Measurements from ENCODE around the gene CCDC146. TPM values are rescaled to one million over a fixed set of nuclear protein-coding genes. Genes with fewer than 3 reads are reported as not detected.

Gene CCDC146
- total RNA-seq, 2 donors from 2014 or later: 3.6 to 12.7 TPM

- Histone ChIP-seq H3K4me1 (peaks cover 0 to 3% of the 10 kb centered on the region in 2 donors), H3K9me3 (no peaks in the 10 kb centered on the region), H3K4me3 (no peak overlapping the region), H3K36me3 (no peaks in the 10 kb centered on the region), H3K27ac (no peak overlapping the region), H3K27me3 (no peaks in the 10 kb centered on the region)
- no peak for TF ChIP-seq CTCF (IDR thresholded peaks at IDR 0.05)
- DNase-seq (ENCODE audit: low spot score): no peak
These were observed 59.3 kb downstream of the CCDC146 start for GRCh38 chr7:77181734-77182133.

GRCh38 chr7:77182261-77182660 is 59.8 kb downstream of the CCDC146 start:
- no peak for TF ChIP-seq CTCF (IDR thresholded peaks at IDR 0.05)
- H3K4me1 ChIP-seq: peaks cover 0 to 3% of the 10 kb centered on the region in 2 donors
- no peaks in the 10 kb centered on the region for H3K27me3 ChIP-seq
- no peaks in the 10 kb centered on the region for H3K9me3 ChIP-seq
- no peaks in the 10 kb centered on the region for H3K36me3 ChIP-seq
- H3K27ac ChIP-seq: no peak overlapping the region
- no peak for DNase-seq (ENCODE audit: low spot score)
- H3K4me3 ChIP-seq: no peak overlapping the region

GRCh38 chr7:77184463-77184862 is 62.0 kb downstream of the CCDC146 start:
- TF ChIP-seq CTCF (IDR thresholded peaks at IDR 0.05): no peak
- no peaks in the 10 kb centered on the region for H3K36me3 ChIP-seq
- no peak overlapping the region for H3K4me3 ChIP-seq
- H3K27me3 ChIP-seq: no peaks in the 10 kb centered on the region
- H3K4me1 ChIP-seq: peaks cover 0 to 3% of the 10 kb centered on the region in 2 donors
- DNase-seq (ENCODE audit: low spot score): no peak
- no peaks in the 10 kb centered on the region for H3K9me3 ChIP-seq
- H3K27ac ChIP-seq: peak overlapping the region in 1 of 2 donors; percentile 28

GRCh38 chr7:77184990-77185389 is 62.6 kb downstream of the CCDC146 start:
- TF ChIP-seq CTCF (IDR thresholded peaks at IDR 0.05): no peak
- H3K27ac ChIP-seq: no peak overlapping the region
- DNase-seq (ENCODE audit: low spot score): no peak
- peaks cover 0 to 3% of the 10 kb centered on the region in 2 donors for H3K4me1 ChIP-seq
- no peaks in the 10 kb centered on the region for H3K27me3 ChIP-seq
- H3K36me3 ChIP-seq: no peaks in the 10 kb centered on the region
- H3K4me3 ChIP-seq: no peak overlapping the region
- no peaks in the 10 kb centered on the region for H3K9me3 ChIP-seq

GRCh38 chr7:77185866-77186265 is 63.5 kb downstream of the CCDC146 start:
- no peak for TF ChIP-seq CTCF (IDR thresholded peaks at IDR 0.05)
- no peak for DNase-seq (ENCODE audit: low spot score)
- H3K36me3 ChIP-seq: no peaks in the 10 kb centered on the region
- peaks cover 0 to 3% of the 10 kb centered on the region in 2 donors for H3K4me1 ChIP-seq
- no peaks in the 10 kb centered on the region for H3K27me3 ChIP-seq
- H3K4me3 ChIP-seq: no peak overlapping the region
- no peaks in the 10 kb centered on the region for H3K9me3 ChIP-seq
- no peak overlapping the region for H3K27ac ChIP-seq

- DNase-seq (ENCODE audit: low spot score): no peak
- Histone ChIP-seq H3K36me3 (no peaks in the 10 kb centered on the region), H3K27ac (no peak overlapping the region), H3K4me3 (no peak overlapping the region), H3K27me3 (no peaks in the 10 kb centered on the region), H3K4me1 (peaks cover 0 to 3% of the 10 kb centered on the region in 2 donors), H3K9me3 (no peaks in the 10 kb centered on the region)
- no peak for TF ChIP-seq CTCF (IDR thresholded peaks at IDR 0.05)
These were observed 66.5 kb downstream of the CCDC146 start for GRCh38 chr7:77188731-77189437.

All from right atrium auricular region (tissue), 2 donors.